Stimulated activated CD4-positive, alpha-beta T cell treated with anti-CD3 and anti-CD28 coated beads, Interleukin-15, amount 100 ng/mL, for 24 hours (primary cell): Measurements from ENCODE around the gene RRP1.
"Not testable (repeated sequence)": the region's sequence is repeated elsewhere in the genome, so short reads cannot be mapped to it uniquely, and the experiment has no call there.

Experiments used
- DNase-seq: peaks from one replicate; pipeline ENCODE4 v3.0.0-alpha.2; 2020

Gene RRP1

GRCh38 chr21:43819511-43820405 is 30.4 kb downstream of the RRP1 start:
- DNase-seq = no peak

- DNase-seq = no peak
These were observed 31.1 kb downstream of the RRP1 start for GRCh38 chr21:43820466-43820865.

GRCh38 chr21:43822166-43822565 is 32.8 kb downstream of the RRP1 start:
- DNase-seq = not testable (repeated sequence)

GRCh38 chr21:43822741-43823140 is 33.4 kb downstream of the RRP1 start:
- DNase-seq = not testable (repeated sequence)

- no peak for DNase-seq
These were observed 35.2 kb downstream of the RRP1 start for GRCh38 chr21:43824333-43825241.

- no peak for DNase-seq
These were observed 36.0 kb downstream of the RRP1 start for GRCh38 chr21:43825242-43825935.

GRCh38 chr21:43825936-43826622 is 36.7 kb downstream of the RRP1 start:
- no peak for DNase-seq

GRCh38 chr21:43826623-43826974 is 37.2 kb downstream of the RRP1 start:
- no peak for DNase-seq

- no peak for DNase-seq
These were observed 37.7 kb downstream of the RRP1 start for GRCh38 chr21:43827015-43827611.

GRCh38 chr21:43829161-43829560 is 39.8 kb downstream of the RRP1 start:
- DNase-seq = no peak

GRCh38 chr21:43829575-43830119 is 40.3 kb downstream of the RRP1 start:
- no peak for DNase-seq

- DNase-seq = no peak
These were observed 42.8 kb downstream of the RRP1 start for GRCh38 chr21:43832158-43832550.

GRCh38 chr21:43832648-43833047 is 43.3 kb downstream of the RRP1 start:
- DNase-seq = no peak

GRCh38 chr21:43834146-43834905 is 44.9 kb downstream of the RRP1 start:
- no peak for DNase-seq

- no peak for DNase-seq
These were observed 45.7 kb downstream of the RRP1 start for GRCh38 chr21:43835050-43835449.

- DNase-seq = no peak
These were observed 46.5 kb downstream of the RRP1 start for GRCh38 chr21:43835861-43836260.

- no peak for DNase-seq
These were observed 47.2 kb downstream of the RRP1 start for GRCh38 chr21:43836616-43837015.

- no peak for DNase-seq
These were observed 50.9 kb downstream of the RRP1 start for GRCh38 chr21:43840259-43840658.

GRCh38 chr21:43842742-43843141 is 53.4 kb downstream of the RRP1 start:
- no peak for DNase-seq

- DNase-seq = not testable (repeated sequence)
These were observed 55.5 kb downstream of the RRP1 start for GRCh38 chr21:43844906-43845305.

GRCh38 chr21:43845386-43845785 is 56.0 kb downstream of the RRP1 start:
- no peak for DNase-seq
